Measurements from ENCODE around the gene RNF166.

RNF166 gene

DNA sequence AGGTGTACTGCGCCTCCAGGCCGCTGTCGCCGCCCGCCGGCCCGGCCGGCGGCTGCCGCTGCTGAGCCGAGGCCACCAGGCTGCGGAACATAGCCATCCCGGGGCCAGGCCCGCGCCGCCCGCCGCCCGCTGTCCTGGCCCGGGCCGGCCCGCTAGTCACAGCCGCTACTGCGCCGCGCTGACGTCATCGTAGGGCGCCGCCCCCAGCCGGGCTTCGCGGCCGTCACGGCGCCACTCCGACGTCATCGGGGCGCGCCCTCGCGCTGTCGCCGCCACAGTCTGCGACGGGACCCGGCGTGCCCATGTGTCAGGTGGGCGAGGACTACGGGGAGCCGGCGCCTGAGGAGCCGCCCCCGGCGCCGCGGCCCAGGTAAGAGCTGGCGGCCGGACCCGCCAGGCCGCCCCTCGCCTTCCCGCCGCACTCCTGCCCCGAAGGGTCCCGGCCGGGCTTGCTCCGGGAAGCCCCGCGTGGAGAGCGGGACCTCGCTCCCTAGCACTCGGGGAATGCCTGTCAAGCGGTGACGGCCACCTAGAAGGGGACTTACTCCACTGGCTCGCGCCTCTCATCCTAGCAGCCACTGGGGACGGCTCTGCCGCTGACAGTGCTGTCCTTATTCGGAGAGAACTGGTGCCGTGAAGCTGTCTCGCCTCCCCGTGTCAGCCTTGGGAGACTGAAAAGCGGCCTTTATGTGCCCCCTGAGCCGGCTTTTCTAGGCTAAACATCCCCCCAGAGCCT lies at the start of gene RNF166, which contains the start of gene CTU2:
Gene RNF166 (minus strand): TSS at position 180 of the 736 bp plus-strand sequence. CDS start 83 bp downstream, at position 97.
Gene CTU2 (plus strand): TSS at position 275 of the 736 bp plus-strand sequence. CDS start 28 bp downstream, at position 303.
- peak; percentile 23 for DNase-seq

DNA sequence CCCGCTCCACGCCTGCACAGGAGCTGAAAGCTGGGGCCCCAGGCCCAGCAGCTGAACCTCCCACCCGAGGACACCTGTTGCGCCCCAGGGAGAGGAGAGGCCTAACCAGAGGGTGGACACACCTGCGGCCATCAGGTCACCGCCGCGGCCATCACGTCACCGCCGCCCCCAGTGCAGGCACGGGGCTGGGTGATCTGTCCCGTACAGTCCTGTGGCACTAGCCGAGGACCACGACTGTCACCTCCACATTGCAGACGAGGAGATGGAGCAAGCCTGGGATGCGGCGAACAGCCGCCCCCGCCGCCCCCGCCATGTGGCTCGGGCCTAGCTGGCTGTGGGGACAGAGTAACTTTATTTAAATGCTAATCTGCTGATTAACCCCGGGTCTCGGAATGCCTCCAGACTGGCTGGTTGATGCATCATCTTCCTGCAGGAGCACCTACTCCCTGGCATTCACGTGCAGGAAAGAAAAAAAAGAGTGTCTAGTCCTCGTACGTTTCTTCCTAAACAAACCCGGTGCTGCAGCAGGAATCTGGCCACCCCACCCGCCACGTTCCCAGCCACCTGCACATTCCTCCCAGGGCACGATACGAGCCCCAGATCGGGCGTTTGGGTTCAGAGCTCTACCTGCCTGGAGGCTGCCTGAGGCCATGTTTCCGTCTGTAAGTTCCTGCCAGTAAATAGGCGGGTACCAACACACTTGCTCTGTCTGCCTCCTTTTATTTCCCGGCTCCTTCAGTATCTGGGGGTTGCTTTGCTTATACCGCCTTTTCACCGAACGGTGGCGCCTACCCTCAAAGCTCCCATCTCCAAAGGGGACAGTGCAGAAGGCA lies 48.9 kb upstream of the RNF166 start:
- no peak for DNase-seq

GRCh38 chr16:88754109-88754911 lies 48.1 kb upstream of the RNF166 start:
- DNase-seq, result no peak

DNA sequence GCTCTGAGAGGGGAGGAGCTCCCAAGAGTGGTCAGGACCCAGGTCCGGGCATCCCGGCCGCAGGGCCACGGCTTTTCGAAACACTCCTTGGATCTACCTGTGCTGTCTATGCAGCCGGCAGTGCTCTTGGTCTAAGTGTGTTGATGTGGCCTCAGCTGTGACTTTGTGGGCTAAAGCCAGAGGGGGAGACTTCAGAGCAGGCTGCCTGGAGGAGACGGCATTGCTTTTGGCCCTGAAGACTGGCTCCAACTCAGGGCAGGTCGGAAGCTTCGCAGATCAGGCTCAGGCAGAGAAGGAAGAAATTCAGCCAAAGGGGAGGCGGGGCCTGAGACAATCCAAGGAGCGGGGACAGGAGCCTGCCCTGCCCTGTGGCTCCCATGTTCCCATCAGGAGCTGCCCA lies 47.4 kb upstream of the RNF166 start:
- no peak for DNase-seq

DNA sequence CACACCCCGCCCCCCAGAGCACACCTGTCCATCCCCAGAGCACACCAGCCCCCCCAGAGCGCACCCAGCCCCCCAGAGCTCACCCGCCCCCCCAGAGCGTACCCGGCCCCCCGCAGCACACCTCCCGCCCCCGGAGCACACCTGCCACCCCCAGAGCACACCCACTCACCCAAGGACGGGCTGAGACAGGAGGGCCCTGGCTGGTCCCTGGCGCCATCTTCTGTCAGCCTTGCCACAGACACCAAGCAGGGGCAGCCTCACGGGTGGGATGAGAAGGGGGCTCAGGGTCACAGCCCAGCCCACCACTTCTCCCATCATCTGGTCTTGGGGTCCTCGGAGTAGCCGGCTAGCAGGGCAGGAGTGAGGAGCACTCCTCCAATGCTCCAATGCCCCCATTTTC lies 47.0 kb upstream of the RNF166 start:
- DNase-seq, result no peak

GRCh38 chr16:88752386-88753002 lies 46.3 kb upstream of the RNF166 start:
- no peak for DNase-seq

DNA sequence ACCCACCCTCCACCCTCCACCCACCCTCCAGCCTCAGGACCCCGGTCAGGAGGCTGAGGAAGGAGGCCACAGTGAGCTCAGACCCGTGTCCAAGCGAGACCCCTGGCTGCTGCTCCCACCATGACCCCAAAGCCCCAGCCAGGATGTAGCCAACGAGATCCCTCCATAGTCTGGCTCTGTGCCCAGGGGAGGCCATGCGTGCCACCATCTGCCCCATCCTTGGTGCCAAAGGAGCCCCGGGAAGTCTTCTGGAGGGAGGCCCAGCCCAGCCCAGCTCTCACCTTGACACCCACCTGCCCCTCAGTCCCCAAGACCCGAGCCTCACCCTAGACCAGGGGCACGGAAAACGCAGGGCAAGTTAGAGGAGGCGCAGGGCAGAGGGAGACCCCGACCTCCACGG lies 44.6 kb upstream of the RNF166 start:
- DNase-seq, result no peak

- no peak for DNase-seq
These were observed 43.1 kb upstream of the RNF166 start for GRCh38 chr16:88749358-88749757.

GRCh38 chr16:88748364-88748763 lies 42.2 kb upstream of the RNF166 start:
- DNase-seq, result no peak

DNA sequence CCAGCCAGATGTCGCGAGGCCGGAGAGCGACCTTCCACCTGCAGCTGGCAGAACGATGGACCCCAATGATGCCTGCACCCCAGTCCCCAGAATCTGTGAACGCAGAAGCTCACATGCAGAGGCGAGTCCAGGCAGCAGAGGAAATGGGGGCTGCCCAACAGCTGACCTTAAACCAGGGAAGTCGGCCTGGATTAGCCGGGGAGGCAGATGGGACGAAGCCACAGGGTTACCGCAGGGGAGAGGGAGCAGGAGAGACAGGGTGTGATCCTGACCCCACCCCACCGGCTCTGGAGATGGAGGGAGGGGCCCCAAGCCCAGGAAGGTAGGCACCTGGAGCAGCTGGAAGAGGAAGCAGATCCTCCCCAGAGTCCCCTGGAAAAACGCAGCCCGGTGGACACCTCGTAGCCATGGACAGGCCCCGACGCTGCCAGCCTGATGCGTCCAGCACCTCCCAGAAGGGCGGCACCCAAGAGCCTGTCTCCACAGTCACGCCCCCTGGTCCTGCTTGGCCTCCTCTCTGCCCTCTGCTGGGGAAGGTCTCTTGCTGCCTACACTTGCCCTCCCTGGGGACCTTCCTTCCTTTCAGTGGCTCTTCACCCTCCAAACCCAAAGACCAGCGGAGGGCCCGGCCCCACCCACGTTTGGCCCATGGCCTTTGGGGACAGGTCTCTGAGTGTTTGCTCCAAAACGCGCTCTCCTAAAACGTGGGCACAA lies 41.5 kb upstream of the RNF166 start:
- DNase-seq, result no peak

DNA sequence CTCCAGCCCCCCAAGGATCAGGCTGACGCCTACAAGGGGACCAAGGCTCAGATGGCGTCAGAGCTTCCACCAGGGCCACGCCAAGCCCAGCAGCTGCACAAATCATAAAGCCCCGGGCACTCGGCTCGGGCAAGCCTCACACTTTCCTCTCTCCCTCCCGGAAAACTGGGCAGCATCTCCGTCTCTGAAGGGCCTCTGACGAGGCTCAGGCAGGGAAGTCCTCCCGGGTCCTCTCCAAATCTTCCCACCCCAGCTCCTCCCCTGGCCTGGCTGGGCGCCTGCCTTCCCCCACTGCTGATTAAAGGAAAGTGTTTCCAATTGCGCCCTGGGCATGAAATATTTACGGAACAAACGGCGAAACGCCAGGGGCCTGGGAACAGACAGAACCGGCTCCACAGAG lies 40.3 kb upstream of the RNF166 start:
- no peak for DNase-seq

- DNase-seq, result no peak
These were observed 38.6 kb upstream of the RNF166 start for GRCh38 chr16:88744577-88745521.

GRCh38 chr16:88743693-88744576 lies 37.7 kb upstream of the RNF166 start:
- DNase-seq, result no peak

- DNase-seq, result no peak
These were observed 36.8 kb upstream of the RNF166 start for GRCh38 chr16:88742896-88743605.

DNA sequence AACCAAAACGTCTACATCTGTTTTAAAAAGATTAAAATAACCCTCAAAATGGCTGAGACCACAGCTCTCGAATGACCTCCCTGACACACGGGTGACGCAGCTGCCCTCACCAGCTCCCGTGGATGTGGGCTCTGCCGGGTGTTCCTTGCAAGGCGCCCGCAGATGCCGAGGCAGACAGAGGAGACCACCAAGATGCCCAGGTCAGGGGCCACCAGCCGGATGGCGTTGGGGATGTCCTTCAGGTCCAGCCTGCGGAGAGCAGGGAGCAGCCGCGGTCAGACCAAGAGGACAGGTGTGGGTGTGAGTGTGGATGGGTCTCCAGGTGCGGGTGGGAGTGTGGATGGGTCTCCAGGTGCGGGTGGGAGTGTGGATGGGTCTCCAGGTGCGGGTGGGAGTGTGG lies 35.2 kb upstream of the RNF166 start:
- no peak for DNase-seq

GRCh38 chr16:88740727-88741055 lies 34.5 kb upstream of the RNF166 start:
- no peak for DNase-seq

- DNase-seq, result no peak
These were observed 33.9 kb upstream of the RNF166 start for GRCh38 chr16:88739977-88740726.

DNA sequence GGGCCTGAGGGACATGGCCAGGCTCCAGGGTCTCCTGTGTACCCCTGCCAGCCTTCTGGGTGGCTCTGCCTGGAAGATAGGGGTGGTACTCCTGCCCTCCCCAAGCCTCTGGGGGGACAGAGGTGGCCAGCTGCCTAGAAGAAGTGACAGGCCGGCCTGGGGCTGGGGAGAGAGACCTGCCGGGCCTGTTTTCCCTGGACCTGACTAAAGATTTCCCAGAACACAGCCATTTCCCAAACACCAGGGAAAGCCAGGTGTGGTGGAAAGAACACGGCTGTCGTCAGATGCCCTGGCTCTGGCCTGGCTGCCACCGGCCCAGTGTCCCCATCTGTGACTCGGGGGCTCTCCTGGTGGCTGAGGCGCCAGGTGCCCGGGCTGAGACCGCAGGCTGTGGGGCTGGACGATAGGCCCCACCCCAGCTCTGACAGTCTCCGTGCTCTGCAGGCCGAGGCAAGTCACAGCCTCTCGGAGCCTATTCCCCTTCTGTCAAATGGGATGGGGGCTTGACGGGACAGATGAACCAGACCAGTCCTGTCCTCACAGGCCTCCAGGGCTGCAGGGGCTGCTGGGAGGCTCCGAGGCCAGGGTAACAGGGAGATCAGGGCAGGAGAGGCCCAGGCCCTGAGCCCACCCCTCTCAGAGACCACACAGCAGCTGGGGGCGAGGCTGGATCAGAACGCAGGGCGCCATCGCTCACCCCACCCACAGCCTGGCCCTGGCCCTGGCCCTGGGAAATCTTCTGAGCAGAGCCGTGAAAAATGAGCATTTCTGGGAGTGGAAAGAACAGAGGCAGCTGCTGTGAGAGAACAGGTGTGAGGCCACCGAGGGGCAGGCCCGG lies 33.1 kb upstream of the RNF166 start:
- no peak for DNase-seq
